Subcutaneous abdominal adipose tissue (tissue), 5 donors: Measurements from ENCODE around the gene SLC25A11.

Source experiments
- H3K27ac ChIP-seq: one replicate; pipeline ENCODE4 v1.7.0; 2013; ENCODE audit warnings: low read depth, mild to moderate bottlenecking, inconsistent platforms, low read length, moderate library complexity
- H3K27me3 ChIP-seq, 5 donors: one replicate each; pipeline ENCODE4 v1.7.0; 2013; ENCODE audit warnings: low read length in 5 of 5, inconsistent platforms in 1 of 5; ENCODE audit not compliant: control insufficient read depth in 5 of 5, insufficient read depth in 4 of 5
- H3K36me3 ChIP-seq, 5 donors: one replicate each; pipeline ENCODE4 v1.7.0; 2013; ENCODE audit warnings: low read length in 5 of 5; ENCODE audit not compliant: control insufficient read depth in 5 of 5, insufficient read depth in 5 of 5
- H3K4me1 ChIP-seq, 5 donors: one replicate each; pipeline ENCODE4 v1.7.0; 2013; ENCODE audit warnings: low read length in 5 of 5, mild to moderate bottlenecking in 3 of 5, moderate library complexity in 1 of 5; ENCODE audit not compliant: control insufficient read depth in 5 of 5, insufficient read depth in 5 of 5
- H3K4me3 ChIP-seq, 5 donors: one replicate each; pipeline ENCODE4 v1.7.0; 2013; ENCODE audit warnings: low read length in 5 of 5, low read depth in 1 of 5
- H3K9ac ChIP-seq, 5 donors: one replicate each; pipeline ENCODE4 v1.7.0; 2013; ENCODE audit warnings: low read length in 5 of 5, mild to moderate bottlenecking in 4 of 5, moderate library complexity in 3 of 5
- H3K9me3 ChIP-seq, 5 donors: one replicate each; pipeline ENCODE4 v1.7.0; 2013; ENCODE audit warnings: low read length in 5 of 5; ENCODE audit not compliant: control insufficient read depth in 5 of 5
- donor health status: healthy.
- donor health status: healthy.
- donor health status: healthy.
- donor health status: healthy.
- donor health status: healthy.

The SLC25A11 gene

DNA sequence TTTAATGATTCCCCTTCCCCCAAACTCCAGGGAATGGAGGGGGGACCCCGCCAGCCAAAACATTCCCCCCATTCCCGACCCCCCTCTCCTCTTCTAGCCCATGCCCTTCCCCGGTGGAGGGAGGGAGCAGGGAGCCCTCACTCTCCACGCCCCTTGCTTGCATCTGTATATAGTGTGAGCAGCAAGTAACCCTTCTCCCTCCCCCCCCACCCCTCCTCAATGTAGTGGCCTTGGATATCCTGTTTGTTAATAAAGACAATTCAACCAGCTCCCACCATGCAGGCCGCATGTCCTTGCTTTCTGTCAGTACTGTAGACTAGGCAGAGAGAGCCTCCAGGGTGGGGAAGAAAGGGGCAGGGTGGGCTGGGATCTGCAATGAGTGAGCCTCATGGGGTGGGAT, 42.1 kb downstream of the SLC25A11 start:
- Histone ChIP-seq H3K27me3 (peaks cover 5 to 26% (median 9%) of the 10 kb centered on the region in 5 donors), H3K4me3 (no peak overlapping the region), H3K4me1 (peaks cover 0 to 44% (median 31%) of the 10 kb centered on the region in 5 donors), H3K9me3 (no peaks in the 10 kb centered on the region), H3K36me3 (peaks cover 0 to 46% (median 45%) of the 10 kb centered on the region in 5 donors), H3K9ac (no peak overlapping the region), H3K27ac (no peak overlapping the region)

DNA sequence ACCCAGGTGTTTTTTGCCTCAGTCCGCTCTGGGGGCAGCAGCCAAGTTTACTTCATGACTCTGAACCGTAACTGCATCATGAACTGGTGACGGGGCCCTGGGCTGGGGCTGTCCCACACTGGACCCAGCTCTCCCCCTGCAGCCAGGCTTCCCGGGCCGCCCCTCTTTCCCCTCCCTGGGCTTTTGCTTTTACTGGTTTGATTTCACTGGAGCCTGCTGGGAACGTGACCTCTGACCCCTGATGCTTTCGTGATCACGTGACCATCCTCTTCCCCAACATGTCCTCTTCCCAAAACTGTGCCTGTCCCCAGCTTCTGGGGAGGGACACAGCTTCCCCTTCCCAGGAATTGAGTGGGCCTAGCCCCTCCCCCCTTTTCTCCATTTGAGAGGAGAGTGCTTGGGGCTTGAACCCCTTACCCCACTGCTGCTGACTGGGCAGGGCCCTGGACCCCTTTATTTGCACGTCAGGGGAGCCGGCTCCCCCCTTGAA, 42.6 kb downstream of the SLC25A11 start:
- peaks cover 0 to 39% (median 27%) of the 10 kb centered on the region in 5 donors for H3K4me1 ChIP-seq
- peaks cover 5 to 26% (median 9%) of the 10 kb centered on the region in 5 donors for H3K27me3 ChIP-seq
- H3K27ac ChIP-seq, result no peak overlapping the region
- no peak overlapping the region for H3K4me3 ChIP-seq
- no peaks in the 10 kb centered on the region for H3K9me3 ChIP-seq
- no peak overlapping the region for H3K9ac ChIP-seq
- peaks cover 0 to 52% (median 51%) of the 10 kb centered on the region in 5 donors for H3K36me3 ChIP-seq

DNA sequence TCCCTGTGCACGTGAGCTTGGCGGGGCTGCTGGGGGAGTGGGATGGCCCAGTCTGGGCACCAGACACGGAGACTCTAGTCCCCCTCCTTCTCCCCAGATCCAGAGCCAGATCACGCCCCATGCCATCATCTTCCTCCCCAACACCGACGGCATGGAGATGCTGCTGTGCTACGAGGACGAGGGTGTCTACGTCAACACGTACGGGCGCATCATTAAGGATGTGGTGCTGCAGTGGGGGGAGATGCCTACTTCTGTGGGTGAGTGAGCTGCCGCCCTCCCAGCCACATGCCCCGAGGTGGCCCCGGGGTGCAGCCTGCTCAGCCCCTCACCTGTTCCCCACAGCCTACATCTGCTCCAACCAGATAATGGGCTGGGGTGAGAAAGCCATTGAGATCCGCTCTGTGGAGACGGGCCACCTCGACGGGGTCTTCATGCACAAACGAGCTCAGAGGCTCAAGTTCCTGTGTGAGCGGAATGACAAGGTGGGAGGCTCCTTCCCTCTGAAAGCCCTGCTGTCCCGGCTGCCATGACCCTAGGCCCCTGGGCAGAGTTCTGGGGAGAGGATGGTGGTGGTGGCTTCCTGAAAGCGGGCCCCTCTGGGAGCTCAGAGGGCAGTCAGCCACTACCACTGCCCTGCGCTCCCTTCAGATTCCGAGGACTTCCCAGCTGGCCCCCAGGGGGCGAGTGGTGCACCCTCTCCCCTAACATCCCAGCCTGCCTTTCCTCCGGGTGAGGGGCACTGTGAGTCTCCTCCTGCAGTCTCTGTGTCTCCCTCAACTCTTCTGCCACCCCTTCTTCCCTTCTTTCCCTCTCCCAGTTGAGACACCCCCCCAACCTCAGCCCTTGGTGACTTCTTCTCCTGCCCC, 43.3 kb downstream of the SLC25A11 start:
- no peak overlapping the region for H3K27ac ChIP-seq
- H3K9ac ChIP-seq, result no peak overlapping the region
- peaks cover 0 to 33% (median 25%) of the 10 kb centered on the region in 5 donors for H3K4me1 ChIP-seq
- H3K36me3 ChIP-seq, result peaks cover 0 to 58% (median 56%) of the 10 kb centered on the region in 5 donors
- no peaks in the 10 kb centered on the region for H3K9me3 ChIP-seq
- H3K27me3 ChIP-seq, result peaks cover 5 to 26% (median 9%) of the 10 kb centered on the region in 5 donors
- H3K4me3 ChIP-seq, result no peak overlapping the region

DNA sequence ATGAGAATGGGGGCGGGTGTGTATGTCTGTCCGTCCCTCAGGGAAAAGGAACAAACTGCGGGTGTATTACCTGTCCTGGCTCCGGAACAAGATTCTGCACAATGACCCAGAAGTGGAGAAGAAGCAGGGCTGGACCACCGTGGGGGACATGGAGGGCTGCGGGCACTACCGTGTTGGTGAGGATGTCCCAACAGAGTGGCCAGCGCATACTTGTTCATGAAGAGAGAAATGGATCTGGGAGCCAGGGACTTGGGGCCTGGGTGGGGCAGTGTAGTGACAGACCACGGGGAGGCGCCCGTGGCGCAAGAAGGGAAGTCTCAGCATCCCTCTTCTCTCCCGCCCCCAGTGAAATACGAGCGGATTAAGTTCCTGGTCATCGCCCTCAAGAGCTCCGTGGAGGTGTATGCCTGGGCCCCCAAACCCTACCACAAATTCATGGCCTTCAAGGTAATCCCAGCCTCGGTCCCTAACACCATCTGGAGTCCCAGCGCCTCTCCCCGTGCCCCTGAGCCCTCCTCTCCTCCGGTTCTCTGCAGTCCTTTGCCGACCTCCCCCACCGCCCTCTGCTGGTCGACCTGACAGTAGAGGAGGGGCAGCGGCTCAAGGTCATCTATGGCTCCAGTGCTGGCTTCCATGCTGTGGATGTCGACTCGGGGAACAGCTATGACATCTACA, 44.1 kb downstream of the SLC25A11 start:
- Histone ChIP-seq H3K9me3 (no peaks in the 10 kb centered on the region), H3K36me3 (peaks cover 0 to 66% (median 63%) of the 10 kb centered on the region in 5 donors), H3K4me3 (no peak overlapping the region), H3K9ac (no peak overlapping the region), H3K27ac (no peak overlapping the region), H3K27me3 (peaks cover 5 to 23% (median 9%) of the 10 kb centered on the region in 5 donors), H3K4me1 (peaks cover 0 to 25% (median 23%) of the 10 kb centered on the region in 5 donors)

DNA sequence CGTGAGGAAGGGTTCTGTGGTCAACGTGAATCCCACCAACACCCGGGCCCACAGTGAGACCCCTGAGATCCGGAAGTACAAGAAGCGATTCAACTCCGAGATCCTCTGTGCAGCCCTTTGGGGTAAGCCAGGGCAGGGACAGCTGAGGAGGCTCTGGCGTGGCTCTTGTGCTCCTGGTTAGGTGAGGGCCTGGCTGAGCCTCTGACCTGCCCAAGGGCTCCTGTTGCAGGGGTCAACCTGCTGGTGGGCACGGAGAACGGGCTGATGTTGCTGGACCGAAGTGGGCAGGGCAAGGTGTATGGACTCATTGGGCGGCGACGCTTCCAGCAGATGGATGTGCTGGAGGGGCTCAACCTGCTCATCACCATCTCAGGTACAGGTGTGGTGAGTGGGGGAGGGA, 44.7 kb downstream of the SLC25A11 start:
- Histone ChIP-seq H3K36me3 (peaks cover 0 to 72% (median 70%) of the 10 kb centered on the region in 5 donors), H3K9ac (no peak overlapping the region), H3K4me1 (peaks cover 0 to 18% (median 16%) of the 10 kb centered on the region in 5 donors), H3K4me3 (no peak overlapping the region), H3K27me3 (peaks cover 5 to 18% (median 7%) of the 10 kb centered on the region in 5 donors), H3K27ac (no peak overlapping the region), H3K9me3 (no peaks in the 10 kb centered on the region)

DNA sequence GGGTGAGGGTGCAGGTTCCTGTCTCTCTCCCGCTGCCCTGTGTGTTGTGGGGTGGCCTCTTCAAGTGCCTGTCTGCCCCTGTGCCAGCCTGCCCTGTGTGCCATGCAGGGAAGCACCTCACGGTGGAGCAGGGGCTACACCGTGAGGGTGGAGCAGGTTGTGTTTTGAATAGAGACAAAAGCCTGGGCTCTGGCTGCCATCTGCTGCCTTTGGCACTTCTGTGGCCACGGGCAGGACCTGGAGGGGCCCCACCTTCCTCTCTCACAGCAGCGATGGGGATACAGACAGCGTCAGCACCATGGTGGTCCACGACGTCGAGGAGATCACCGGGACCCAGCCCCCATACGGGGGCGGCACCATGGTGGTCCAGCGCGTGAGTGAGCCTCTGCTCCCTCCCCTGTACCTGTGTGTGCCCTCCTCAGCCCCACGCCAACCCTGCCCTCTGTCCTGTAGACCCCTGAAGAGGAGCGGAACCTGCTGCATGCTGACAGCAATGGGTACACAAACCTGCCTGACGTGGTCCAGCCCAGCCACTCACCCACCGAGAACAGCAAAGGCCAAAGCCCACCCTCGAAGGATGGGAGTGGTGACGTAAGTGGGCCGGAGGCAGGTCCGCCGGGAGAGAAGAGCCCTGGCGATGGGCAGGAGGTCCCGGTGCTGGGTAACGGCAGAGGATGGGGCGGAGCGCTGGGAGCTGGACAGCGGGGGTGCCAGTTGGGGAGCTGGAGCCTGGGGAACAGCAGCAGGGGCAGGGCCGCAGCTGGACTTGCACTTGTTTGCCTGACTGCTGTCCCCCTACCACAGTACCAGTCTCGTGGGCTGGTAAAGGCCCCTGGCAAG, 45.9 kb downstream of the SLC25A11 start:
- Histone ChIP-seq H3K9ac (no peak overlapping the region), H3K4me1 (peaks cover 0 to 7% (median 5%) of the 10 kb centered on the region in 5 donors), H3K9me3 (no peaks in the 10 kb centered on the region), H3K36me3 (peaks cover 0 to 81% (median 70%) of the 10 kb centered on the region in 5 donors), H3K27me3 (peaks cover 0 to 8% (median 5%) of the 10 kb centered on the region in 5 donors), H3K27ac (no peak overlapping the region), H3K4me3 (no peak overlapping the region)

DNA sequence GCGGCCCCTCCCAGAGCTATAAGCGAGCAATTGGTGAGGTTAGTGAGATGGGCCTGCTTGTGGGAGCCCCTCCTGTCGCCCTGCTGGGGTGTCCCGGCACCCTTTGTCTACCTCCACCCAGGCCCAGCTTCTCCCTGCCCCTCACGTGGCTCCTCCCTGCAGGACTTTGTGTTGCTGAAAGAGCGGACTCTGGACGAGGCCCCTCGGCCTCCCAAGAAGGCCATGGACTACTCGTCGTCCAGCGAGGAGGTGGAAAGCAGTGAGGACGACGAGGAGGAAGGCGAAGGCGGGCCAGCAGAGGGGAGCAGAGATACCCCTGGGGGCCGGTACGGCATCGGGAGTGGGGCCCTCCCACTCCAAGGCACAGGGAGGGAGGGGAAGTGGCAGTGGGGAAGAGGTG, 46.6 kb downstream of the SLC25A11 start:
- Histone ChIP-seq H3K27ac (no peak overlapping the region), H3K4me1 (peaks cover 0 to under 1% (median 0%) of the 10 kb centered on the region in 5 donors), H3K9me3 (no peaks in the 10 kb centered on the region), H3K9ac (no peak overlapping the region), H3K4me3 (no peak overlapping the region), H3K27me3 (peaks cover 0 to 1% (median 0%) of the 10 kb centered on the region in 5 donors), H3K36me3 (peaks cover 0 to 82% (median 71%) of the 10 kb centered on the region in 5 donors)

DNA sequence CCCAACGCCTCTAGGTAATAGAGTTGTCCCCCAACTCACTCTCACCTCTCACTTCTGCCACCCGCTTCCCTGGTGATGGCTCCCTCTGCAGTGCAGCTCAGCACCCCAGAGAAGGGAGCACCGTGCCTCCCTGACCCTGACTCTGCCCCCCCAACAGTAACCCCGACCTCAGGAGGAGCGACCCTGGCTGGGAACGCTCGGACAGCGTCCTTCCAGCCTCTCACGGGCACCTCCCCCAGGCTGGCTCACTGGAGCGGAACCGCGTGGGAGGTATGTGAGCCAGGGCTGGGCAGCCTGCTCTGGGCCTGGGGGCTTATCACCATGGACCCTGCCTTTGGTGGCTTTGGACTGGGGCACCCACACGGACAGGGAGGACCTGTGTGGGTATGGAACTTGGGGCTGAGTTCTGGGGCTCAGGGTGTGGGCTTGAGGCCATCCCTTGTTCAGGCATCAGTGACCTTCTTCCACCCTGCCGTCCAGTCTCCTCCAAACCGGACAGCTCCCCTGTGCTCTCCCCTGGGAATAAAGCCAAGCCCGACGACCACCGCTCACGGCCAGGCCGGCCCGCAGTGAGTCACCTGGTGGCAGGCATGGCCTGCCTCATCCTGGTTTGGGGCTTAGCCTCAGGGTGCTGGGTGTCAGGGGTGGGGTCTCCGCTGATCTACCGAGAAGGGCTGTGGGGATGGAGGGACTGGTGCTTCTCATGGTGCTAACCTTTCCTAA, 47.2 kb downstream of the SLC25A11 start:
- no peaks in the 10 kb centered on the region for H3K9me3 ChIP-seq
- H3K4me3 ChIP-seq, result no peak overlapping the region
- H3K27ac ChIP-seq, result no peak overlapping the region
- no peaks in the 10 kb centered on the region for H3K4me1 ChIP-seq
- H3K9ac ChIP-seq, result no peak overlapping the region
- H3K27me3 ChIP-seq, result no peaks in the 10 kb centered on the region
- peaks cover 0 to 88% (median 75%) of the 10 kb centered on the region in 5 donors for H3K36me3 ChIP-seq
